ENCODE results near the gene NCAM1.
A peak's percentile ranks its signal among the peaks of the same experiment; 100 is the strongest.

The NCAM1 gene

GRCh38 chr11:113090716-113091480, 129.7 kb downstream of the NCAM1 start:
- DNase-seq, result no peak

GRCh38 chr11:113091481-113091780, 130.2 kb downstream of the NCAM1 start:
- DNase-seq, result peak in 1 of 2 donors; percentile 10

- DNase-seq, result no peak
Observed at GRCh38 chr11:113096648-113097047, 135.4 kb downstream of the NCAM1 start.

- DNase-seq, result no peak
Observed at GRCh38 chr11:113103932-113104690, 142.9 kb downstream of the NCAM1 start.

- DNase-seq, result no peak
Observed at GRCh38 chr11:113104691-113105251, 143.6 kb downstream of the NCAM1 start.

GRCh38 chr11:113105592-113105991, 144.4 kb downstream of the NCAM1 start:
- DNase-seq, result no peak

GRCh38 chr11:113106507-113106906, 145.3 kb downstream of the NCAM1 start:
- no peak for DNase-seq

- DNase-seq, result no peak
Observed at GRCh38 chr11:113110046-113110445, 148.8 kb downstream of the NCAM1 start.

- no peak for DNase-seq
Observed at GRCh38 chr11:113111156-113111555, 149.9 kb downstream of the NCAM1 start.

- no peak for DNase-seq
Observed at GRCh38 chr11:113112307-113112706, 151.1 kb downstream of the NCAM1 start.

GRCh38 chr11:113113801-113114704, 152.8 kb downstream of the NCAM1 start:
- peak; percentile 43 to 53 for DNase-seq

GRCh38 chr11:113114705-113115027, 153.4 kb downstream of the NCAM1 start:
- DNase-seq, result peak in 1 of 2 donors; percentile 8

- no peak for DNase-seq
Observed at GRCh38 chr11:113118104-113118503, 156.9 kb downstream of the NCAM1 start.

GRCh38 chr11:113119074-113119473, 157.9 kb downstream of the NCAM1 start:
- no peak for DNase-seq

- no peak for DNase-seq
Observed at GRCh38 chr11:113119966-113120736, 158.9 kb downstream of the NCAM1 start.

- no peak for DNase-seq
Observed at GRCh38 chr11:113121746-113122145, 160.5 kb downstream of the NCAM1 start.

- DNase-seq, result no peak
Observed at GRCh38 chr11:113124006-113124405, 162.8 kb downstream of the NCAM1 start.

GRCh38 chr11:113124578-113124977, 163.4 kb downstream of the NCAM1 start:
- no peak for DNase-seq

GRCh38 chr11:113129261-113129992, 168.2 kb downstream of the NCAM1 start:
- DNase-seq, result no peak

GRCh38 chr11:113131036-113131775, 170.0 kb downstream of the NCAM1 start:
- no peak for DNase-seq

- no peak for DNase-seq
Observed at GRCh38 chr11:113133071-113133470, 171.9 kb downstream of the NCAM1 start.

Data from inflammatory macrophage treated with lipopolysaccharide for 1 hour (primary cell).